ENCODE measurements around the gene AP5Z1. TPM values are rescaled to one million over a fixed set of nuclear protein-coding genes. Genes with fewer than 3 reads are reported as not detected.
"Not testable (repeated sequence)": the region's sequence is repeated elsewhere in the genome, so short reads cannot be mapped to it uniquely, and the experiment has no call there.

Gene AP5Z1
- total RNA-seq, 1 donor: 35.5 TPM

- TF ChIP-seq CTCF (IDR thresholded peaks at IDR 0.05; ENCODE audit: insufficient read depth, low read length): no peak
- no peak overlapping the region for H3K4me3 ChIP-seq (ENCODE audit: low read depth, low read length)
- no peak for DNase-seq (ENCODE audit: low read depth)
Measured at GRCh38 chr7:4800926-4801838, 25.8 kb downstream of the AP5Z1 start.

GRCh38 chr7:4801839-4802231 is 26.4 kb downstream of the AP5Z1 start:
- no peak for DNase-seq (ENCODE audit: low read depth)
- H3K4me3 ChIP-seq (ENCODE audit: low read depth, low read length): no peak overlapping the region
- no peak for TF ChIP-seq CTCF (IDR thresholded peaks at IDR 0.05; ENCODE audit: insufficient read depth, low read length)

- DNase-seq (ENCODE audit: low read depth); H3K4me3 ChIP-seq (ENCODE audit: low read depth, low read length): not testable (repeated sequence)
Measured at GRCh38 chr7:4802577-4802976, 27.2 kb downstream of the AP5Z1 start.

- DNase-seq (ENCODE audit: low read depth): no peak
- TF ChIP-seq CTCF (IDR thresholded peaks at IDR 0.05; ENCODE audit: insufficient read depth, low read length): no peak
- H3K4me3 ChIP-seq (ENCODE audit: low read depth, low read length): no peak overlapping the region
Measured at GRCh38 chr7:4803397-4804241, 28.2 kb downstream of the AP5Z1 start.

GRCh38 chr7:4805110-4805983 is 29.9 kb downstream of the AP5Z1 start:
- DNase-seq (ENCODE audit: low read depth): no peak
- TF ChIP-seq CTCF (IDR thresholded peaks at IDR 0.05; ENCODE audit: insufficient read depth, low read length): no peak
- no peak overlapping the region for H3K4me3 ChIP-seq (ENCODE audit: low read depth, low read length)

- H3K4me3 ChIP-seq (ENCODE audit: low read depth, low read length): no peak overlapping the region
- no peak for TF ChIP-seq CTCF (IDR thresholded peaks at IDR 0.05; ENCODE audit: insufficient read depth, low read length)
- no peak for DNase-seq (ENCODE audit: low read depth)
Measured at GRCh38 chr7:4805984-4806300, 30.5 kb downstream of the AP5Z1 start.
